Astrocyte (in vitro differentiated cells and primary cell): ENCODE data around the gene CD48.

Source experiments
- EZH2 ChIP-seq: IDR thresholded peaks from 2 replicates; pipeline ENCODE4 v1.6.1; 2012; ENCODE audit warnings: mild to moderate bottlenecking, low read length, inconsistent platforms; ENCODE audit not compliant: insufficient read depth
- TF ChIP-seq, protein P1 (sequence below): IDR thresholded peaks from 2 replicates; pipeline ENCODE4 v1.5.1; 2011; ENCODE audit warnings: low read depth, mild to moderate bottlenecking, inconsistent platforms, low read length, moderate library complexity; ENCODE audit not compliant: insufficient read depth

DNA sequence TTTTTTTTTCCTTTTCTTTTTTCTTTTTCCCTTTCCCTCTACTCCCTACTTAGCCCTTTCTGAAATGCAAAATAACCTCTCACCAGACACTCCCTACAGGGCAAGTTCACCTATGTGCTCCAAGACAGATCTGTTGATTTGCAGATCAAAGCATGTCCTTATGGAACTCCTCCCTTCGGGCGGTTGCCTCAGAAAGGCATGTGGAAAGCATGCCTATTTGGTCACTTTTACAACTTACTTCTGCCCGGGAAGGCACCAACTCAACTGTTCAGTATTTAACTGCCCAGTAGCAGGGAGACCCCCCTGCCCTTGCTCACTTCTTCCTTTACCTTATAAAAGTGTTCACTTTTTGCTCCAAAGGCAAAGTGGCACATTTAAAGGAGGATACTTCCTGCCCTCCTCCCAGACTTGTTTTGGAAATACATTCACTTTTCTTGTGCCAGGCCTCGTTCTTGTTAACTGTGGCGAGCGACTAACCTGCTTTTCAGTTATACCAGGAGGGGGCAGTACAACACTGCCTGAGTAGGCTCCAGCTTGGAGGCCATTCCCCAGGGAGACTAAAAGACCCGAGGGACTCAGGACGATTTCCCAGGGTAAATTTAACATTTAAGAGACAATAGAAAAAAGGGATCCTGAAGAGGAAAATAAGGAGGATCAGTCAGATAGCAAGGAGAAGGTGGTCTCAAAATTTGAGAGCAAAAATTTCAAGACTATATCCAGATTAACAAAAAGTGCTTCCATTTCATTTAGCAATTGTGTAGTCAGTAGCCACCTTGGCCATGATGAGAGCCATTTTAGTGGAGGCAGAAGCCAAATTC is 15.1 kb upstream of the CD48 start:
- TF ChIP-seq, protein P1, sequence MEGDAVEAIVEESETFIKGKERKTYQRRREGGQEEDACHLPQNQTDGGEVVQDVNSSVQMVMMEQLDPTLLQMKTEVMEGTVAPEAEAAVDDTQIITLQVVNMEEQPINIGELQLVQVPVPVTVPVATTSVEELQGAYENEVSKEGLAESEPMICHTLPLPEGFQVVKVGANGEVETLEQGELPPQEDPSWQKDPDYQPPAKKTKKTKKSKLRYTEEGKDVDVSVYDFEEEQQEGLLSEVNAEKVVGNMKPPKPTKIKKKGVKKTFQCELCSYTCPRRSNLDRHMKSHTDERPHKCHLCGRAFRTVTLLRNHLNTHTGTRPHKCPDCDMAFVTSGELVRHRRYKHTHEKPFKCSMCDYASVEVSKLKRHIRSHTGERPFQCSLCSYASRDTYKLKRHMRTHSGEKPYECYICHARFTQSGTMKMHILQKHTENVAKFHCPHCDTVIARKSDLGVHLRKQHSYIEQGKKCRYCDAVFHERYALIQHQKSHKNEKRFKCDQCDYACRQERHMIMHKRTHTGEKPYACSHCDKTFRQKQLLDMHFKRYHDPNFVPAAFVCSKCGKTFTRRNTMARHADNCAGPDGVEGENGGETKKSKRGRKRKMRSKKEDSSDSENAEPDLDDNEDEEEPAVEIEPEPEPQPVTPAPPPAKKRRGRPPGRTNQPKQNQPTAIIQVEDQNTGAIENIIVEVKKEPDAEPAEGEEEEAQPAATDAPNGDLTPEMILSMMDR = peak; percentile 58
- no peak for TF ChIP-seq EZH2
